Measurements from ENCODE around the gene SSTR3.
"Not testable (repeated sequence)": the region's sequence is repeated elsewhere in the genome, so short reads cannot be mapped to it uniquely, and the experiment has no call there.

The SSTR3 gene

DNA sequence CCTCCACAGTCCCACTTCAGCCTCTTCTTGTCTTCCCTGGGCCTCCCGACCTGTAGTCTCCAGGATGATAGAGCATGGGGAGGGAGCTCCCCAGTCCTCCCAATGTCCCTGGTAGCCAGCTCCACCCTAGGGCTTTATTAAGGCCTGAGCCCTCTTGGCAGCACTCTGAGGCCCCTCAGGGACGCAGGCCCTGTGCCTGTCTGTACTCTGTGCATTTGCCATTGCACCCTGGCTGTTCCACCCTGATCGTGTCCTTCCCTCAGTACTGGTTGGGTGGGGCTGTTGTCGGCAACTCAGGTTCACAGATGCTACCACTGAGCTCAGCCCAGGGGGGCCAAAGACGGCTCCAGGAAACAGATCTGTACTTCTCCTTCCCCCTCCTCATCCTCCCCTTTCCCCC lies 7.2 kb downstream of the SSTR3 start:
- Histone ChIP-seq H4K20me1 (no peaks in the 10 kb centered on the region), H3K9me3 (no peaks in the 10 kb centered on the region)

DNA sequence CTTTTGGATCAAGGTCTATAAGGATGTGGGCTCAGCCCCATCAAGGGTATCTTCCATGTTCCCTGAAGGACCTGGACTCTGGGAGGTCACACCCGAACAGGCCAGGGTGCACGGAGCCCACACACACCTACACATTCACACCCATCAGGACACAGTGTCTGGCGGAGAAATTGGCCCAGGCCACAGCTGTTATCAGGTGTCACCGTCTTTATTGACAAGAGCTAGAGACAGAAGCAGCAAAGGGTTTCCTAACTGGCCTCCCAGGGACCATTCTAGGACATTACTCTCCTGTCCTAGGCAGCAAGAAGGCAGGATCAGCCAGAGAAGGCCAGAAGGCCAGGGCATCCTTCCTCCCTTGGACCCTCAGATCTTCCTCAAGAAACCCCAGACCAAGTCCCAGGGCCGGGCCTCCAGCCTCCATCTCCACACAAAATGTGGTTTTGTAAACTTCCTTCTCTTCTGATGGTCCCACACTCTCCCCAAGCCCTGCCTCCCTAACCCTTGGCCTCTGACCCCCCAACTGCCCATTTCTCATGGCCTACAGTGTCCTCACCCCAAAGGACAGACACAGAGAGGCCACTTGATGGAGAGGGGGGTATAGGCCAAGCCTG lies 8.1 kb downstream of the SSTR3 start:
- Histone ChIP-seq H3K4me3 (no peak overlapping the region), H3K27me3 (no peaks in the 10 kb centered on the region), H3K36me3 (no peaks in the 10 kb centered on the region), H3K4me2 (no peak overlapping the region), H4K20me1 (no peaks in the 10 kb centered on the region), H3K4me1 (peaks cover 52% of the 10 kb centered on the region), H3K9ac (no peak overlapping the region), H3K9me3 (no peaks in the 10 kb centered on the region), H3K27ac (no peak overlapping the region)
- no peak for TF ChIP-seq Cebpa-rat (IDR thresholded peaks at IDR 0.05)

More for the DNA sequence above, 7.2 kb downstream of the SSTR3 start:
- Histone ChIP-seq H3K36me3 (no peaks in the 10 kb centered on the region), H3K27me3 (no peaks in the 10 kb centered on the region), H3K27ac (0 out of 2 replicates have a peak overlapping the region, but pooled peaks have one; percentile 41), H3K4me3 (no peak overlapping the region), H3K9ac (no peak overlapping the region), H3K4me2 (no peak overlapping the region; the same call in 1 of the 2 replicates), H3K4me1 (peaks cover 51% of the 10 kb centered on the region)
- no peak for TF ChIP-seq Cebpa-rat (IDR thresholded peaks at IDR 0.05)

DNA sequence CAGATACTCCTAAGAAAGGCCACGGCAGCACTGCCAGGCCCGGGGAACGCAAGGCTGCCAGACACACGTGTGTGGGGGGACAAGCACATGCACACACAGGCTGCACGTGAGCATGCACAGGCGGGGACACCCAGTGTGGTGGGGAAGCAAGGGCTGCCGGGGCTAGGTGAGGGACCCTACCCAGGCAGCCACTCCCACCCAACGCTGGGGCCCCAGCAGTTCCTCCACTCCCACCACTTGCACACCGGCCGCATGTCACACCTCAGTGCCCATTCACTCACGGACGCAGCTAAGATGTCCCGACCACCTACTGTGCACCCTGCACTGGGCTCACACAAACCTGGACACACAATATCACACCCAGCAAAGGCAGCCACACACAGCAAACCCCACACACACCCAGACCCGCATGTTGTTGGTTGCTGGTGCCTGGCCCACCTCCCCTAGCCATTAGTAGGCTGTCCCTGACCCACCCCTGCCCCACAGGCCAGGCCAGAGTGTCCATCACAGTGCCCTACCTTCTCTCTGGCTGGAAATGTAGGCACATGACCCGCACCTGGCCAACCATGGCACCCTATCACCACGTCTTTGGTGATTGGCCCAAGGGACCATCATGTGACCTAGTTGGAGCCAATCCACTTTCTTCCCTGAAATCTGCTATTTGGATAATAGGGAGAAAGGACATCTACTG lies 8.8 kb downstream of the SSTR3 start:
- H3K27ac ChIP-seq, result no peak overlapping the region
- TF ChIP-seq Cebpa-rat (IDR thresholded peaks at IDR 0.05), result no peak
- H3K4me2 ChIP-seq, result no peak overlapping the region
- peaks cover 45% of the 10 kb centered on the region for H3K4me1 ChIP-seq
- H3K36me3 ChIP-seq, result no peaks in the 10 kb centered on the region
- no peaks in the 10 kb centered on the region for H3K9me3 ChIP-seq
- no peaks in the 10 kb centered on the region for H3K27me3 ChIP-seq
- no peak overlapping the region for H3K4me3 ChIP-seq
- H4K20me1 ChIP-seq, result no peaks in the 10 kb centered on the region
- no peak overlapping the region for H3K9ac ChIP-seq

- H3K4me2 ChIP-seq, result no peak overlapping the region
- peaks cover 44% of the 10 kb centered on the region for H3K4me1 ChIP-seq
- H4K20me1 ChIP-seq, result no peaks in the 10 kb centered on the region
- no peaks in the 10 kb centered on the region for H3K27me3 ChIP-seq
- TF ChIP-seq Cebpa-rat (IDR thresholded peaks at IDR 0.05), result no peak
- H3K36me3 ChIP-seq, result no peaks in the 10 kb centered on the region
- H3K9me3 ChIP-seq, result no peaks in the 10 kb centered on the region
- H3K9ac ChIP-seq, result no peak overlapping the region
- H3K27ac ChIP-seq, result no peak overlapping the region
- no peak overlapping the region for H3K4me3 ChIP-seq
Observed at GRCh38 chr22:37202716-37203115, 9.6 kb downstream of the SSTR3 start.

DNA sequence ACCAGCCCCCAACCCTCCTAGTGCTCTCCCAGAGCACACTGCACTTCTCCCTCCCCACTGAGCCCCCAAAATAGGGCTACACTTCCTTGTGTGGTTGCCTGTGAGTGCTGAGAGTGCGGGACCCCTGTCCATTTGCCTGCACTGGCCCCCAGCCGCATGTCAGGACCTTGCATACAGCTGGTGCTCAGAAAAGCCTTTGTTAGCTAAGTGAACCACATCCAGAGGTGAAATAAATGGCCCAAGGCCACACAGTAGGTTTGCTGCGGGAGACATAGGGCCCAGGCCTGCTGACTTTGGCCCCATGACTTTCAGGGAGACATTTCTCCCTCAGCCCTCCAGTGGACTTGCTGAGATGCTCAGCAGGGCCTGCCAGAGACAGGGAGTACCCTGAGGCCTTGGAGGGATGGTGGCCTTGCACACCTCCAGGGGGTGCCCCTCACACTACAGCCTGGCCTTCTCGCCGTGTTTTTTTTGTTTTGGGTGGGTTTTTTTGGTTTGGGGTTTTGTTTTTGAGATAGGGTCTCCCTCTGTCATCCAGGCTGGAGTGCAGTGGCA lies 10.2 kb downstream of the SSTR3 start:
- Histone ChIP-seq H3K4me1 (peaks cover 49% of the 10 kb centered on the region), H3K36me3 (no peaks in the 10 kb centered on the region), H3K9me3 (no peaks in the 10 kb centered on the region), H3K27ac (no peak overlapping the region), H3K27me3 (no peaks in the 10 kb centered on the region), H3K9ac (no peak overlapping the region), H3K4me2 (no peak overlapping the region), H3K4me3 (no peak overlapping the region), H4K20me1 (no peaks in the 10 kb centered on the region)
- no peak for TF ChIP-seq Cebpa-rat (IDR thresholded peaks at IDR 0.05)

GRCh38 chr22:37201443-37201820 lies 10.8 kb downstream of the SSTR3 start:
- not testable (repeated sequence) for H4K20me1 ChIP-seq, H3K36me3 ChIP-seq, H3K9me3 ChIP-seq, H3K4me3 ChIP-seq, H3K27ac ChIP-seq, H3K9ac ChIP-seq, H3K27me3 ChIP-seq
- H3K4me1 ChIP-seq, result peaks cover 53% of the 10 kb centered on the region
- peak overlapping the region; percentile 78; the same call in 1 of the 2 replicates for H3K4me2 ChIP-seq

DNA sequence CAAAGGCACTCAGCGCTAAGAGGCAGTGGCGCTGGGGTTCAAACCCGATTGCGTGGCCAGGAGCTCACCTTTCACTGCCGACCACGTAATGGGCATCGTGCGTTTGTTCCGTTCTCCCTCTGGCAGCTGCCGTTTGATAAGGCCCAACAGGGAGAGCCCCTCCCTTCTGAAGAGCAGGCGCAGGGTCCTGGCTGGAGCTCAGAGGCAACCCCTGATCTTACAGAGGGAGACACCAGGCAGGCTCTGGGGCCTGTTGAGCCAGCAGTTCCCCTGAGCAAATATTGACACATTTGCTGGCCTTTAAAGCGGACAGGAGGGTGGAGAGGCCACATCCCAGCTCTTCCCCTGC lies 12.5 kb downstream of the SSTR3 start:
- no peaks in the 10 kb centered on the region for H3K36me3 ChIP-seq
- H3K4me2 ChIP-seq, result peak overlapping the region; percentile 78
- H3K4me3 ChIP-seq, result no peak overlapping the region
- peak overlapping the region; percentile 30; the same call in 1 of the 2 replicates for H3K9ac ChIP-seq
- H3K27ac ChIP-seq, result peak overlapping the region; percentile 25; the same call in 1 of the 2 replicates
- peaks cover 51% of the 10 kb centered on the region for H3K4me1 ChIP-seq
- TF ChIP-seq Cebpa-rat (IDR thresholded peaks at IDR 0.05), result no peak
- H3K9me3 ChIP-seq, result no peaks in the 10 kb centered on the region
- H3K27me3 ChIP-seq, result no peaks in the 10 kb centered on the region
- H4K20me1 ChIP-seq, result no peaks in the 10 kb centered on the region

DNA sequence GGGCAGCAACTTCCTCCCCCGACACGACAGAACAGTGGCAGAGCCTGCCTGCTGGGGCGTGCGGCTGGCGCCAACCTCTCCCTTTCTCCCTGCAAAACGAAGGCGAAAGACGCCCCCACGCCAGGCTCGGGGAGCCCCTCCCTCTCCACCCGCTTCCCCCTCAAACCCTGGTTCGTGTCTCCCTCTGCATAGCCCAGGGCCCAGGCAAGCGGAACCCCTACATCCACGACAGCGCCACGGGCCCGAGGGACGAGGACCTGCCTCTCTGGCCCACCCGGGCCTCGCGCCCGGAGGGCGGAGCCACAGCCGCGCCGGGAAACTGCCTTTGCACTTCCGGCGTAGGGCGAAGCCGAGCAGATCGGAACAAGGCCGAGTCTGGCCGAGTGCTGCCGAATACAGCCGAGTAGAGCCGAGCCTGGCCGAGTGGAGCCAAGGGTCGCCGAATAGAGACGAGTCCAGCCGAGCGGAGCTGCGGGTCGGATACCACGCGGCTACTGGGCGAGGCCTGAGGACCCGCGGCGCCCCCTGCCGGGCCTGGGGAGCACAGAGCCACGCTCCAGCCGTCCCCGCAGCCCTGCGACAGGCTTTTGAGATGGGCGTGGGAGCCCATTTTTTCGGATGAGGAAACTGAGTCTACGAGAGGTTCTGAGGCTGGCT lies 13.0 kb downstream of the SSTR3 start:
- H3K36me3 ChIP-seq, result no peaks in the 10 kb centered on the region
- TF ChIP-seq Cebpa-rat (IDR thresholded peaks at IDR 0.05), result no peak
- peaks cover 49% of the 10 kb centered on the region for H3K4me1 ChIP-seq
- peak overlapping the region; percentile 96 for H3K4me2 ChIP-seq
- H3K4me3 ChIP-seq, result peak overlapping the region; percentile 73
- H3K27me3 ChIP-seq, result no peaks in the 10 kb centered on the region
- no peaks in the 10 kb centered on the region for H4K20me1 ChIP-seq
- no peaks in the 10 kb centered on the region for H3K9me3 ChIP-seq
- peak overlapping the region; percentile 93 for H3K27ac ChIP-seq
- peak overlapping the region; percentile 86 for H3K9ac ChIP-seq

- peak overlapping the region; percentile 93 for H3K27ac ChIP-seq
- H4K20me1 ChIP-seq, result no peaks in the 10 kb centered on the region
- no peak for TF ChIP-seq Cebpa-rat (IDR thresholded peaks at IDR 0.05)
- H3K27me3 ChIP-seq, result no peaks in the 10 kb centered on the region
- H3K9ac ChIP-seq, result peak overlapping the region; percentile 86
- no peaks in the 10 kb centered on the region for H3K9me3 ChIP-seq
- peaks cover 49% of the 10 kb centered on the region for H3K4me1 ChIP-seq
- H3K4me2 ChIP-seq, result peak overlapping the region; percentile 96
- H3K4me3 ChIP-seq, result peak overlapping the region; percentile 73
- H3K36me3 ChIP-seq, result no peaks in the 10 kb centered on the region
Observed at GRCh38 chr22:37198258-37199102, 13.8 kb downstream of the SSTR3 start.
